NCI-H1105 treated with DMSO at 0.1 percent for 48 hours (cell line): ENCODE data around the gene TXLNA.

Experiments
- DNase-seq: peaks from one replicate; lab custom pipeline; 2025; lab: John Stamatoyannopoulos, UW

TXLNA gene

DNA sequence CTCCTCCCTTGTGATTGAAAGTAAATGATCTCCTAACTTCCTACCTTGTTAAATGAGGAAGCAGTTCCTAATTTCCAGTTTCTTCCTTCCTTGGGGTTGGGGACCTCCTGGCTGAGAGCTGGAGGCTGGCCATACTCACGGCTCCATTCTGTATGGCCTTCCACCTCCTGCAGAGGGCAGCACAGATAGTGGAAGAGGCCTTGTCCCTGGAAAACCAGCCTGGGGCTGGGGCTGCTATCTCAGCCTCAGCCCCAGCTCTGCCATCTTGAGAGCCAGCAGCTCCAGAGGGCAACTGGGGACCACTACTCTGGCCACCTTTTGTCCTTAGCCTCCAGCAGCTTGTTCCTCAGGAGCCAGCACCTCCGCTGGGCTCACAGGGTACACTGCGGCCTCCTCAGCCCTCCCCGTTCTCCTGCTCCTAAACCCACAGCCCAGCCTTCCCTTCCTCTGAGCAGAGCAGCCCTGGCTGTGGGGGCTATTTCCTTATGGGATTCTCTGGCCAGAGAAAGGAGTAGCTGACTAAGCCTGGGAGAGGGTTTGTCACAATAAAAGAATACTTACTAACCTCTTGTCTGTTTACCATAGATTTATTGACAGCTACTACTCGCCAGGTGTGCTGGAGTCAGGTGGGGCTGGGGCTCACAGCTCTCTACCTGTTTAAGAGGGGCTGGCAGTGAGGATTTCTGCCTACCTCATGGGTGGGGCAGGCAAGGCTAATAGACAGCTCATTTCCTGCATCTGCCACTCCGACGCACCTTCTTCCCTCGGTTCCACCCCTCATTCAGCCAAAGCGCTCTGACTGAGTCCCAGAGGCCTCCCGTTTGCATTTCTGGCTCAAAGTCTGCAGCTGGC is 36.4 kb downstream of the TXLNA start:
- DNase-seq: peak; percentile 36

DNA sequence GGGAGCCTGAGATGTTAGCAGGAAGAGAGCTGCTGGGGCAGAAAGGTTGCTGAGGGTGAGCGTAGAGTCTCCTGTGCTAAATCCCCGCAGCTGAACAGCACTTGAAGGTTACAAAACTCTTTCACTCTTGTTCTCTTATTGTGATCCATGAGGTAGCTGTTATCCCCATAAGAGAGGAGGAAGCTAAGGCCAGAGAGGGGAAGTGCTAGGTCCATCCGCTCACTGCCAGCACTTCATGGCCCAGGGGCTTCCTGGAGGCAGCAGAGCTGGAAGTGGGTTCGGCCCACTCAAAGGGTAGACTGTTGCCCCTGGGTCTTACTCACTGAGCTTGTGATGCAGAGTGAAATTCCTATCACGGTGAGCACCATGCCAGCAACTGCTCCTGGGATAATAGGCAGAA is 37.1 kb downstream of the TXLNA start:
- DNase-seq: no peak

DNA sequence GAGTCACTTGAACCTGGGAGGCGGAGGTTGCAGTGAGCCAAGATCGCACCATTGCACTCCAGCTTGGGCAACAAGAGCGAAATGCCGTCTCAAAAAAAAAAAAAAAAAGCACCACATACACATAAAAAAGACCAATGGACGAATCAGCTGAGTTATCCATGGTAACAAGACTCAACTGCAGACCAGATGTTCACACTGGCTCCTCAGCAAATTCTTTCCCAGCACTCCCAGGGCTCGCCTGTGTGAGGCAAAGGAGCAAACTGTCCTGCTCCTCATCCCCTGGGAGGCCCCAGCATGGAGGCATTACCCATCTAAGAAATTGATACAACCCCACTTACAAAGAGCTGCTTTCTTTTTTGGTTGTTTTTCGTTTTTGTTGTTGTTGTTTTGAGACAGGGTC is 39.5 kb downstream of the TXLNA start:
- no peak for DNase-seq

DNA sequence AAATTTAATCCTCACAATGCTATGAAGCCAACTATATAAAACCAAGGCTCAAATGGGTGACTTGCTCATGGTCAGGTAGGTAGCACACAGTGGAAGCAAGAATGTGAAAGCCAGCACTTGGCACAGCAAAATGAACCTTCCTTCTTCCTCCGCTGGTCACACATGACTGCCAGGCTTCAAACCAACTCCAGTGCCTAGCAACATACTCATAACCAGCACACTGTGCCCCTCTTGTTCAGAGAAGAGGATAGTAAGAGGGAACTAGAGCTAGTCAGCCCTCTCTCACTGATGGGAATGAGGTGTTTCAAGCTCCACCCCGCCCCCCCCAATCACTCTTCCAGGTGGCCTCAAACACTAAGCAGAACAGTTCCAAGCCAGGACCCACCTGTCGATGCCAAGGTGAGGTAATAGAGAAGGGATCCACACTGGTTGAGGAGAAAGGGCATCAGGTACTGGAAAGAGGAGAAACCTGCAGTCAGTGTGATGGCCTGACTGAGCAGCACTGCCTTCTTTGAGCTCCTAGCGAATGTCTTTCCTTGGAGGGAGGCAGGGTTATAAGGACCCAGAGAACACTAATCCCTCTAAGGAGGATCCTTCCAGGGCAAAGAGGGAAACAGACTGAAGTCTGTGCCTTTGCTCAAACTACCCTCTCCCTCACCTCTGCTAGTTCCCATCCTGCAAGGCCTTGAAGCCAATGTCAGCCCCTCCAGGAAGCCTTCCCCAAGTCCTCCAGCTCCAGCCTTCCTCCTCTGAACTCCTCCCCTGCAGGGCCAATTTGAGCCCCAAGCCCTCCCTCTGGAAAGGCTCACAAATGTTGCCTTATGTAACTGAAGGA is 41.5 kb downstream of the TXLNA start:
- DNase-seq: no peak

DNA sequence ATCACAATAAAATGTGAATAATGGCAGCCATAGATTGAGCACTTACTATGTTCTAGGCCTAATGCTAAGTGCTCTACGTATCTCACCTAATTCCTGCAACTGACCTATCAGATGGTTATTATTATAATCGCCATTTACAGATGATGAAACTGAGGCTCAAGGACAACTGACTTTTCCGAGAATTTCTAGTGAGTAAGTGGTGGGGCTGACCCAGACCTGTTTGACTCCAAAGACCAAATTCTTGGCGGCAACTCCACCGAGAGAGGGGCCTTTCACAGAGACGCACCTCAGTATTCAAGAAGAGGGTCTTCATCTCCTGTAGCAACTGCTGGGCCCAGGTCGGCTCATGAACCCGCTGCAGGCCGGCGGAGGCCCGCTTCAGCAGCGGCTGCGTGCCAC is 42.1 kb downstream of the TXLNA start:
- no peak for DNase-seq

DNA sequence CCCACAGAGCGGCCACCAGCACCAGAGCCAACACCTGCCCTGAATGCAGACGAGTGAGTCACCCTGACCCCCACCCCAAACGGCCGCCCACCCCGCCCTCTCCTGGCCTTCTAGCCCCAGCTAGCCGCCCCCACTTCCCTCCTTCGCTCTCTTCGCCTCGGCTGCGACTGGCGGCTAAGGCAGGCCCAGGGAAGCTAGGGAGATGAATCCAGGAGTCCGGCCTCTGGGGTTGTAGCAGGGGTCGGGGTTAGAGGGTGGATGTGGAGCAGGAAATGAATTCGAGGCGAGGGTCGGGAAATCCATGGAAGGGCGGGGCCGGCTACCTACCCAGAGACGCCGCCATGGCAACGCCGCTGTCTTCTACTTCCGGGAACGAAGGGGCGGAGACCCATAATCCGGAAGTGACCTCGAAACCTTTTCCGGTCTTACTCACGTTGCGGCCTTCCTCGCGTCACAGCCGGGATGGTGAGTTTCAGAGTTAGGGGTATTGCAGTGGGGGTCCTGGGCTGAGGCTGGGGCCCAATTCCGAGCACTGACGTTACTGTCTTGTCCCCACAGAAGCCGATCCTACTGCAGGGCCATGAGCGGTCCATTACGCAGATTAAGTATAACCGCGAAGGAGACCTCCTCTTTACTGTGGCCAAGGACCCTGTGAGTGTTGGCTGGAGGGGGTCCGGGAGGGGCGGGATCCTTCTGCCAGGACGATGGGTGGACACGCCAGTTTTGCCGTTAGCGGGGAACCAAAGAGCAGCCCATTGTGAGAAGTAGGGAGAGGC is 42.7 kb downstream of the TXLNA start, which contains the start of the genes EIF3I and TMEM234:
TSS of gene EIF3I (plus strand) at position 428 of the 776 bp plus-strand sequence. CDS start at position 463, 35 bp downstream.
TSS of gene TMEM234 (minus strand) at position 374 of the 776 bp plus-strand sequence. CDS start at position 343, 31 bp downstream.
- peak; percentile 92 for DNase-seq

DNA sequence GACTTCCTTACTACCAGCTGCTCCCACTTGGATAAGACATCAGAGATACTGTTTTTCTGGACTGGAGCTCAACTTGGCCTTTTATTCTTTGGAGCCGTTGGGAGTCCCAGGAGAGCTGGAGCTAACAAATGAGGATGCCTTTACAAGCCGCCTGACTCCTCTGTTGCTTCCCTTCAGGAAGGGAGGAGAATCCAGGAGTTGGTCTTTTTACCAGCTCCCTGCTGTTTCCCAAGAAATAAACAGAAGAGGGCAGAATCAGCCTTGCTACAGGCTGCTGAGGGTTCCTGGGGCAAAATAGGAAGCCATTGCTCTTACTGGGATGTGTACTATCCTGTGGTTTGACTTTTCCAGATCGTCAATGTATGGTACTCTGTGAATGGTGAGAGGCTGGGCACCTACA is 44.2 kb downstream of the TXLNA start:
- no peak for DNase-seq

DNA sequence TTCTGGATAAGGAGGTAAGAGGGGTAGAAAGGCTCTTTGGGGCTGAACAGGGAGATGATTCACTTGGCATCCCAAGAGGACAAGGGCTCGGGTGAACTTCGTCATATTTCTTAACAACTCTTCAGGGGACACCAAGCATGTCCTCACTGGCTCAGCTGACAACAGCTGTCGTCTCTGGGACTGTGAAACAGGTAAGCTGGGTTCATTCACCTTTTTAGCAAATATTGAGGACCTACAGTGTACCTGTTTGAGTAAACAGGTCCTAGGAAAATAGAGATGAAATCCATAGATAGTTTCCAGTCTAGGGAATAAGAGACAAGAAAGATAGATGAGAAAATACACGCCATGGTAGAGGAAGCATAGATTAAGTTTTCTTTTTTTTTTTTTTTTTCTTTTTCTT is 44.8 kb downstream of the TXLNA start:
- no peak for DNase-seq

DNA sequence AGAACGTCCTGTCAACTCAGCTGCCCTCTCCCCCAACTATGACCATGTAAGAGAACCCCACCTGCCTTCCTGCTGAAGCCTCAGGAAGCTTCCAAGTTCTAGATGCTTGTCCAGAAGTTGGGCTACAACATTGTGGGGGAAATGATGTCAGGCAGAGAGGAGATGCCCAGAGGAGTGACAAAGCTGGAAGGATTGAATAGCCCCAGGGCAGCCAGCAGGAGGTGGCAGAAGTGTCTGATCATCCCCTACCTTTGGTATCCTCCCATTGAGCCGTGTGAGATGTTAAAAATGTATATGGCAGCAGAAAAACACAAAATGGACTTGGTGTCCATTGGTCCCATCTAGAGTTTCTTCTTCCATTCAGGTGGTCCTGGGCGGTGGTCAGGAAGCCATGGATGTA is 49.3 kb downstream of the TXLNA start:
- DNase-seq: no peak

DNA sequence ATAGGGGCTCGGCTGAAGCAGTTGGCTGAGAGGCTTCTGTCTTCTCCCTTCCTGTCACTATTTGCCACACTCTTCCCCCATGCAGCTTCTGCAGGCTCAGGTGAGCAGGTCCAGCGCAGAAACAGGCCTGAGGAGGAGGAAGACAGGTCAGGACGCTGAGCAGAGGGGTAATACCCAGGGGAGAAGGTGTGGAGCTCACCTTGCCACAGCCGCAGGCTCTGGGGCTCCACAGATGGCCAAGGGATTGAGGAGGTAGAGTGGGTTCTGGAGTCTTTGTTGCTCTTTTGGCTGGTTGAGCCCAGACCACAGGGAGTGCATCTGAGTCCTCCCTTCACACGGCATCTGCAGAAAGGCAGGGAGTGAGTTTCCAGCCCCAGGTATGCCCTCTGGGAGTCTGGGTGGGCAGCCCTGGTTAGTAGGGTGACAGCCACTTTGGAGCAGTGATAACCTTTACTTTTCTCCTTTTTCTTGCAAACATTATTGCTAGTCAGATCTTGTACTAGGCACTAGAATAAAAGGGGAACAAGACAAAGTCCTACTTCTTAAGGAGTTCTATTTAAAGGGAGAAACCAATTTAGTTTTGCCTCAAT is 52.5 kb downstream of the TXLNA start:
- no peak for DNase-seq

DNA sequence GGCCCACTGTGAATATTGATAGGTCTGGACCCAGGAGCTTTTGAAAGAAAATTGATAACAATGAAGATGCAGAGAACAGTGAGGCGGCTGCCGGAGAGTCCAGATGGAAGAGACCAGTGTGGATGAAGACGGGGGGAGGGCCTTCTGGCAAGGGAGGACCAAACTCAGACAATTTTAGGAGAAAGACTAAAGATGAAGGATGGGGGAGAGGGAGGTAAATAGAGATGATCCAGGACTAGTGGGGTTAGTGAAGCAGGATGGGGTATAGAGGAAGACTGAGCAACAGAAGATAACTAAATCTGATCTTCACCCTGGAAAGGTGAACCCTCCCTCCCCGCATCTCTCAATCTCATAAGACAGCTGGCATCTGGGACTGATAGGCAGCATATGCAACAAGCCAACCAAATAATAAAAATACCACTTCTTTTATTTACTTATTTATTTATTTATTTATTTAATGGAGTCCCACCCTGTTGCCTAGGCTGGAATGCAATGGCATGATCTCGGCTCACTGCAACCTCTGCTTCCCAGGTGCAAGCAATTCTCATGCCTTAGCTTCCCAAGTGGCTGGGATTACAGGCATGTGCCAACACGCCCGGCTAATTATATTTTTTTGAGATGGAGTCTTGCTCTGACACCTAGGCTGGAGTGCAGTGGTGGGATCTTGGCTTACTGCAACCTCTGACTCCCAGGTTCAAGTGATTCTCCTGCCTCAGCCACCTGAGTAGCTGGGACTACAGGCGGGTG is 53.3 kb downstream of the TXLNA start:
- peak; percentile 49 for DNase-seq

DNA sequence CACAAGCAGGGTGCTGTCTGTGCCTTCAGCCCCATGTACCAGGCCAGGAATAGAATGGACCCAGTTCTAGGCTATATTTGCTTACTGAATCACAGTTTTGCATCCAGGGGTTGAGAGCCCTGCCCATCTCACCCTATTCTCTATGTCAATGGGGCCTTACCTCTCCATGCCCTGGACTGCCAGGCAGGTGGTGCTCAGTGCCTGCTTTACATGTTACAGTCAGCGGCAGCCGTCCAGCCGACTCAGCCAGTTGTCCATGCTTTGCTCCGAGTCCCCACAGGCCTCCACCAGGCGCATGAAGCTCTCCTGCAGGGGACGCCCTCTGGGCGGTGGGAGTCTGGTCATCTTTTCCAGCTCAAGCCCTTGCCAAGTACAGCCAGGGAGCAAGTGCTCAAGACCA is 55.3 kb downstream of the TXLNA start:
- DNase-seq: no peak

DNA sequence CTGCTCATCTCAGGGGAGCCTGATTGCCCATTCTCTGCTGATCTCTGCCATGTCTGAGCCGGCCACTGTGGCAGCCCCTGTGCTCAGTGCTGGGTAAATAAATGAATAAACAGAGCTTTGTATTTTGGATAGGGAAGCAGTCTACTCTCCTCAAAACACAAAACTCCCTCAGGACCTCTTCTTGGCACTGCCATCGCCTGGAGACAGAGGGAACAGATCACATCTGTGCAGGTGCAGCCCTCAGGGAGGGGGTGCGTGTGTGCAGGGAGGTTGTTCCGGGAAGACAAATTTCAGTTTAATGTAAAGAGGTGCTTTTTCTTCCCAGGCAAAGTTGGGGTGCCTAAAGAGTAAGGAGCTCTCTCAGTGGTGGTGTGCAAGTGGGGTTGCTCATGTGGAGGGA is 59.9 kb downstream of the TXLNA start:
- peak; percentile 63 for DNase-seq

DNA sequence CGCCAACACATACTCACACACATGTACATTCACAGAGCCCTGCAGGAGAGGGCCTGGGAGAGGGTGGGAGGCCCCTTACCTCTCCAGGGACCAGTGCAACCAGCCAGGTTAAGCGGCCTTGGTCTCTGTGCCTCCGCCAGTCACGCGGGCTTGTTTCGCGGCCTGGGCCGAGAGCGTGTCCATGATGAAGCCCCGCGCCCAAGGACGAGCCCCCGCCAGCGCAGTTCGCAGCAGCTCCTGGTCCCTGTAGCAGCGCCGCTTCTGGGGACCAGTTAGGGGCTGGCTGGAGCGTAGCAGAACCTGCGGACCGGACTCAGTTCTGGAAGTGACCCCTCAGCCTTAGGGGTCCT is 60.3 kb downstream of the TXLNA start:
- peak; percentile 64 for DNase-seq

DNA sequence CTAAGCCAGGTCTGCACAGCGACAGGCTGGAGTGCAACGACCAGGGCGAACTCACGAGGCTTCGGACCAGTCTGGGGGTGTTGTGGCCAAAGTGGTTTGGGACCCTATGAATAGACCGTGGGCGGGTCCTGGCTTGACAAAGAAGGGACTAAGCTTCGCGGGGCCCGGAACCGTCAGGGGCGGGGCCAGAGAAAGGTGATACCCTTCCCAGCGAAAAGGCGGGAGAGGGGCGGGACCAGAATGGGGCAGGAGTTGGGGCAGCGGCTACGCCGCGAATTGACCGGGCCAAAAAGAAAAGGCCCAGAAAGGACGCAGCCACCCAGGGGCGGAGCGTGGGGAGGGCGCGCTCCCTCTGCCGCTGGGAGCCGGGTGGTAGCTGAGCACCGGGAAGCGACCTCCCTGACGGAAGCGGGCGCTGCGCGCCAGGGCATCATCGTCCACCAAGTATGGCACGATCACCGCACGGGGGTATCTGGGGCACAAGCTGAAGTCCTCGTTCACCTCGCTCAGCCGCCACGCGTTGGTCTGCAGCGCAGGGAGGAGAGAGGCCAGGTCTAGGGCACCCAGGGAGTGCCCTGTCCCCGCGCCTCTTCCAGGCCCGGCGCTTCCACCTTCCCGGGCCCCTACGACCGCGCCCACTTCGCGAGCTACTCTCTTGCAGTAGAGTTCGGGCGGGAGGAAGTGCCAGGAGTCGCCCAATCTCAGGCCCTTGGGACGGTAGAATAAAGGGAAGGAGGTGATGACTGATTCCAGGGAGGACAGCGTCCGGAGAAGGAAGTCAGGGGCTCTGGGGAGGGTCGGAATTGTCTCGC is 60.9 kb downstream of the TXLNA start:
- DNase-seq: peak; percentile 92

DNA sequence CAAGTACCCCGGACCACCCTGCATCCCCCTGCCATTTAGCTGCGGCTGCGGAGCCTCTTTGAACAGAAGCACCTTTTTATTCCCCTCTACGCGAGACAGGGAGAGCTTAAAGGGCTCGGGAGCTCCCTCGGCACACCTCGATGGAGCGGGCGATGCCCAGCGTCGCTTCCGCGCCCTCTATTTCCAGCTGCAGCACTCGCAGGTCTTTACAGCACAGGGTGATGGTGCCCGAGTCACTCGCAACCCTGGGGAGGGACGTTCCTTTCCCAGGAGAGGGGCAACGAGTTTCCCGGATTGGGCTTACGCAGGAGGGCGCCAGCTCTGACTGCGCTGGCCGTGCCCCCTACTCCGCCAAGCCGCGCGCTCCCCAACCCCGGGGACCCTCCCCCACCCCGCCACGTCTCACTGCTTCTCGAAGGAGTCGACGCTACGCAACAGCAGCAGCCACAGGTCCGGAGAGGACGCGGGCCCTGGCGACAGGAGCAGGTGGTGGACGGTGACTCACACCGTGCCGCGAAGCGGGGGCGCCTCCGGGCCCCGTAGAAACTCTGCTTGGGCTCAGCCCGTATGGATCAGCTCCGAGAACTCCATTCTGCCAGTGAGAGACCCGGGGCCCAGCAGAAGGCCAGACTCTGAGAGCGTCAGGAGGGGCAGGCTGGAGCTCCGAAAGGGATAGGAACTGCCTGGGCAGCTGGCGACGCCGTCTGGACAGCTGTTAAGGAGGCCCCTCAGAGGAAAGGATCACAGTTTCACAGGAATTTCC is 61.7 kb downstream of the TXLNA start:
- peak; percentile 77 for DNase-seq

DNA sequence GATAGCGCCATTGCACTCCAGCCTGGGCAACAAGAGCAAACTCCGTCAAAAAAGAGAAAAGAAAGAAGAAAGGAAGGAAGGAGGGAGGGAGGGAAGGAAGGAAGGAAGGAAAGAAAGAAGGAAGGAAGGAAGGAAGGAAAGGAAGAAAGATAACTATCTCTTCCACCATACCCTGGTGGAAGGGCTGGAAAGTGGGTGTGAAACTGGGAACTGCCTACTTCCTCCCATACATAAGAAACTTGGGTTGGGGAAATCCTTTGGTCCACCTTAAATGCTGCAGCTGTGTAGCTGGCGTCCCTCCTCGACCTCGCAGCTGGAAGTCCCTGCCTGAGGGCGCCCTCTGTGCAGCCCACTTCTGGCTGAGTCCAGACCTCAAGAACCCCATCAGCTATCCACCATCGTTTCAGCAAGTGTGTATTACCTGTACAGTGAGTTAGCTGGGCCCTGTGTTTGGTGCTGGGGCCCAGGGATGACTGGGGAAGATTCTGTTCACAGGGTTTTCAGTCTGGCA is 62.9 kb downstream of the TXLNA start:
- no peak for DNase-seq

DNA sequence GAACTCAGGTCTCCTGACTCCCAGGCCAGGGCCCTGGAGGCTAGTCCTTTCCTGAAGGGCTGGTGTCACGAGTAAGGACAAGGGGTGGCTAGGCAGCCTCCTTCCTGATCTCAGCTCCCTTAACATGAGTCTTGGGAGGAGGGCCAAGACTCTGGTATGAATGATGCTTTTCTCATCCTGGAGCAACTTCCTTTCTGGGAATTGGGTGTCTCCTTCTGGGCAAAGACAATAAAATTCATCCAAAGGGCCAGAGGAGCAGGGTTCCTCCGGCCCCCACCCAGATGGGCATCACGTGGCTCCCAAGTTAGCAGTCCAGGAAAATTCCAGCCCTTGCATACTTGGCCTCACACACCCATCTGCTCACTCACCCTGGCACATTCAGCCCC is 67.4 kb downstream of the TXLNA start, which contains the start of gene FAM167B:
TSS of gene FAM167B (plus strand) at position 335 of the 386 bp plus-strand sequence. CDS start 200 bp downstream, outside the sequence.
- DNase-seq: no peak

DNA sequence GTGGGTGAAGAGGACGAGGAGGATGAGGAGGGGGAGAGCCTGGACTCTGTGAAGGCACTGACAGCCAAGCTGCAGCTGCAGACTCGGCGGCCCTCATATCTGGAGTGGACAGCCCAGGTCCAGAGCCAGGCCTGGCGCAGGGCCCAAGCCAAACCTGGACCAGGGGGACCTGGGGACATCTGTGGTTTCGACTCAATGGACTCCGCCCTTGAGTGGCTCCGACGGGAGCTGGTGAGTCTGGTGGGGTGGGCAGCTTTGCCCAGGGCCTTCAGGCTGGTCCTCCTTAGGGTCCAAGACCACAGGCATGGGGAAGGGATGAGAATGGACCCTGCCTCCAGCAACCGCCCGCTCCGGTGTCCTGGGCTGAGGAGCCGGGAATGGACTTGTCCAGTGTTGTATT is 68.0 kb downstream of the TXLNA start:
- no peak for DNase-seq
